Esophagus squamous epithelium (tissue), 4 donors: Measurements from ENCODE around the gene OR13C2.

ENCODE experiments used
- CTCF ChIP-seq, 6 experiments: fragments of 450-650 bp in 4 of 6; fragments of 200-600 bp in 2 of 6; sonication (generic) in 2 of 6; IDR thresholded peaks; one replicate each; pipeline ENCODE4 v1.5.1; 2016 to 2019; ENCODE audit warnings: antibody characterized with exemption in 6 of 6, mild to moderate bottlenecking in 4 of 6, moderate library complexity in 4 of 6
- POLR2A ChIP-seq, 4 donors: fragments of 450-650 bp; IDR thresholded peaks; one replicate each; pipeline ENCODE4 v1.6.1; 2017; ENCODE audit warnings: antibody characterized with exemption in 4 of 4, mild to moderate bottlenecking in 4 of 4, moderate library complexity in 3 of 4

GRCh38 chr9:104635456-104635855 is 30.0 kb upstream of the OR13C2 start:
- TF ChIP-seq CTCF (IDR thresholded peaks at IDR 0.05) (no peak), POLR2A (IDR thresholded peaks at IDR 0.05) (no peak)
